Measurements from ENCODE around the gene ABHD8.

ABHD8 gene

GRCh38 chr19:17266975-17267788, 36.0 kb downstream of the ABHD8 start, which contains the start of gene BABAM1:
Gene BABAM1, plus strand, starts transcription at chr19:17267443. Its CDS starts 1,364 bp downstream, at chr19:17268807.
- FAIRE-seq = peak; percentile 98
- DNase-seq (ENCODE audit: low spot score) = peak; percentile 98

- DNase-seq (ENCODE audit: low spot score) = no peak
- FAIRE-seq = no peak
Measured at GRCh38 chr19:17266589-17266974, 36.6 kb downstream of the ABHD8 start.

DNA sequence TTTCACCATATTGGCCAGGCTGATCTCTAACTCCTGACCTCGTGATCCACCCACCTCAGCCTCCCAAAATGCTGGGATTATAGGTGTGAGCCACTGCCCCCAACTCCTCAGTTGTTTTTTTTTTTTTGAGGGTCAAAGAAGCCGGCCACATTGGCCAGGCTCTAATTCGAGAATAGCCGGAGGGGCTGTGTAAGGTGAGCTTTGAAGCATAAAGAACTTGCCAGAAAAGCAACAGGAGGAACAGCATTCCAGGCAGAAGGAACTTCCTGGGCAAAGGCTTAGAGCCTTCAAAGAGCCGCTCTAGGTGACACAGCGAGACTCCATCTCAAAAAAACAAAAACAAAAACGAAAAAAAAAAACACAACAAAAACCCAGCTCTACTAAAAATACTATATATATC, 37.2 kb downstream of the ABHD8 start:
- no peak for DNase-seq (ENCODE audit: low spot score)
- no peak for FAIRE-seq

DNA sequence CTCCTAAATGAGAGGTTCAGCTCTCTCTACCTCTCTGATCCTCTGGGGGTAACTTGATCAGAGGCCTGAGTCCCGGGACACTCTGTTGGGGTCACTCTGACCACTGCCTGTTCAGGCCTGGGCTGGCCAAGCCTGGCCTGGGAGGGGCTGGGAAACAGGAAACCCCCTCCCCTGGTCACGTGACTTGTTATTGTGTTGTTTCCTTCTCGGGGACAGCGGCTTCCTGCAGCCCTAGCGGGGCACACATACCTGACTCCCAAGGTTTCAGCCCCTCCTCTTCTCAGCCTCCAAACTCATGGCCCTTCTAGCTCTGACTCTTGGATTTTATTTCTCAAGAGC, 38.6 kb downstream of the ABHD8 start, which contains the start of gene USHBP1:
Gene USHBP1, minus strand, starts transcription at position 105 of the 339 bp plus-strand sequence. CDS start 446 bp downstream, outside the sequence.
- FAIRE-seq (no peak), DNase-seq (ENCODE audit: low spot score) (no peak)

GRCh38 chr19:17263712-17264640, 39.2 kb downstream of the ABHD8 start:
- DNase-seq (ENCODE audit: low spot score) (no peak), FAIRE-seq (no peak)

GRCh38 chr19:17262557-17262956, 40.7 kb downstream of the ABHD8 start:
- FAIRE-seq = no peak
- no peak for DNase-seq (ENCODE audit: low spot score)

- DNase-seq (ENCODE audit: low spot score) (peak; percentile 68), FAIRE-seq (peak; percentile 37)
Measured at GRCh38 chr19:17260842-17261325, 42.3 kb downstream of the ABHD8 start.

DNA sequence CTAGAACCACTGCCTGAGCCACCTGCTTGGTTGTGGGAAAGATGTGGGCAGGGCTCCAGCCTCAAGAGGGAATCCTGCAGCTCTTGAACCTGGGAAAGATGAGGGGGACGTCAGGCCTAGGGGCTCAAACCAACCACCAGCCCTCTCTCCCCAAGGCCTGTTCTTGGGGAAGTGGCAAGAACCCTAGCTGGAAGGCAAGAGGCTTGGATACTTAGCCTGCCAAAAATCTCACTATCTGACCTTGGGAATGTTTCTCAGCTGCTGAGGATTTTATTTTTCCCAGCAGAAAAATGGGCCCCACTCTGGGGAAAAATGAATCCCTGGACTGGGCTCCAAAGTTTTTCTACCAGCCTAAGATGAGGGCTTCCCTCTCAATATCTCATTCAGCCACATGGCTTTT, 43.3 kb downstream of the ABHD8 start:
- no peak for DNase-seq (ENCODE audit: low spot score)
- no peak for FAIRE-seq

GRCh38 chr19:17259118-17259780, 44.0 kb downstream of the ABHD8 start:
- no peak for DNase-seq (ENCODE audit: low spot score)
- no peak for FAIRE-seq

- DNase-seq (ENCODE audit: low spot score) = no peak
- FAIRE-seq = no peak
Measured at GRCh38 chr19:17256130-17256529, 47.1 kb downstream of the ABHD8 start.

DNA sequence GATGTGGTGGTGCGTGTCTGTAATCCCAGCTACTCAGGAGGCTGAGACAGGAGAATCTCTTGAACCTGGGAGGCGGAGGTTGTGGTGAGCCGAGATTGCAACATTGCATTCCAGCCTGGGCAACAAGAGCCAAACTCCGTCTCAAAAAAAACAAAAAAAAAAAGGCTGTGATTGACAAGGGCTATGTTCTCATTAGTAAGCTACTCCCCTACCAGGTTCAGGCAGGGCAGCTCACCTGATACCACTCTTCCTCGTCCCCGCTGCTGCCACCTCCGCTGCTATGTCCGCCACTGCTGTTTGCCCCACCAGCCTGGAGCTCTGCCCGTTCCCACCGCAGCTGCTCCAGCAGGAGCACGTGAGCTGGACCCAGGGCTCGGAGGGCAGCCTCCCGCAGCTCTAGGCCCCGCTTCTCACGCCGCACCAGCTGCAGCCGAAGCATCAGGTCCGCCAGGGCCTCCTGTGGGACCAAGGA, 48.0 kb downstream of the ABHD8 start:
- DNase-seq (ENCODE audit: low spot score) (no peak), FAIRE-seq (no peak)

DNA sequence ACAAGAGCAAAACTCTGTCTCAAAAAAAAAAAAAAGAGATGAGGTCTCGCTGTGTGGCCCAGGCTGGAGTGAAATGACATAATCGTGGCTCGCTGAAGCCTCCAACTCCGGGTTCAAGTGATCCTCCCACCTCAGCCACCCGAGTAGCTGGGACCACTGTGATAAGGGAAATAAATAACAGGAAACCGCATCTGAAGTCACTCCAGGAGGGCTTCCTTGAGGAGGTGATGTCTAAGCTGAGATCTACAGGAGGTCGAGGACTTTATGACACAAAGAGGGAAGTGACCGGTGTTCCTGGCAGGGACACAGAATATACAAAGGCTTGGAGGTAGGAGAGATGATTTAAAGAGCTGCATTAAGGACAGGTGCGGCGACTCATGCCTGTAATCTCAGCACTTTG, 48.6 kb downstream of the ABHD8 start:
- no peak for DNase-seq (ENCODE audit: low spot score)
- no peak for FAIRE-seq

DNA sequence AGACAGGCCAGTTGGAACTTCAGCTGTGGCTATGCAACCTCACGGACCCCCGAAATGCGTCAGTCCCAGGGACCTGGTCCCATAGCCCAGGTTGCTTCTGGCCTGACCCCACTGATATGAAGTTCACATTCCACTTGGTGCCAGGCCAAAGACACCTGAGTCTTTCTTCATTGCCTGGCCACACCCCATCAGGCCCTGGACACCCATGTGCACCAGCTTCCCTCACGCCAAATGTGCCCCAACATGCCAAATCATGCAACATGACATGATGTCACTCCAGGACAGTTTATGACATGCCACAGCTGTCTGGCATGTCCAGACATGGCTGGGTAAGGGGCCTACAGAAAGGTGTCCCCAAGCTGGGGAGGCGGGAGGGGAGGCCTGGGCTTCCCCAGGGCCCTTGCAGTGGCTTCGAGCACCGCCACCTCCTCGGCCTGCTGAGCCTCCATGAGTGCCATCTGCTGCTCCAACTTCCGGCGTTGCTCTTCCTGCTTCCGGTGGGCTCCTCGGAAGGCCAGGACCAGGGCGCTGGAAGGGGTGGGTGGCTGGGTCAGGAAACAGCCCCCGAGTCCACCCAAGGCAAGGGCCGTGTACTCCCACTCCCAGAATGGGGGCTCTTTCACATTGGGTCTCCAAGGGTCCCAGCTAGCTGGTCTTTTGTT, 53.2 kb downstream of the ABHD8 start:
- DNase-seq (ENCODE audit: low spot score) = no peak
- no peak for FAIRE-seq

DNA sequence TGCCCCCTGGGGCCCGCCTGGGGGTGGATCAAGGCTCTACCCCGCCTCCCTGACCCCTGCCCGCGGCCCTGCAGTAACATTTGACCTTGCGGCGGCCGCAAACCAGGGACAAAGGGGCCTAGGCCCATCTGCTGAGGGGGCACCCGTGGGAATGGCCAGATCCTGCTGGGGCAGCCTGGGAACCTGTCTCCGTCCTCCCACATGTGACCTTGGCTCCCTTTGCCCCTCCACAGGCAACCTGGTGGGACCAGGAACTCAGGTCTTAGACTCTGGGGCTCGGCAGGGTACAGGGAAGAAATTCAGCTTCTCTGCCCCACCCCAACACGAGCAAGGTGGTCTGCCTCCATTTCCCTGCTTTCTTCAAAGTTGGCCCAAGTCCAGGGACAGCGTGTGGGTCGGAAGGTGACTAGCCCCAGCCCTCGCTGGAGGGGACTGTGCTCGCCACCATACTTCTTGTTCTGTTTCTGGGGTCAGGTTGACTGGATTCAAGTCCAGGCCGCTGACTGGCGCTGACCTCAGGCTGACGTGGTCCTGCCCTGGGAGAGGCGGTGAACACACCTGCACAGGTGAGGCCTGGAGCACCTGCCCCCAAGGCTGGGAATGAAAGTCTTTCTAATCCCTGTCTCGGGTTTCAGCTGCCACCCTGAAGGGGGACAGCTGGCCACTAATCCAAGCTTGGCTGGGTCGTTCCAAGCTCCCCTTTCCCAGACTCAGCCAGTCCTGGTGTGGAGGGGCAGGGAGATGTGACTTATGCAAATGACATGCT, 55.0 kb downstream of the ABHD8 start:
- FAIRE-seq = no peak
- DNase-seq (ENCODE audit: low spot score) = no peak

DNA sequence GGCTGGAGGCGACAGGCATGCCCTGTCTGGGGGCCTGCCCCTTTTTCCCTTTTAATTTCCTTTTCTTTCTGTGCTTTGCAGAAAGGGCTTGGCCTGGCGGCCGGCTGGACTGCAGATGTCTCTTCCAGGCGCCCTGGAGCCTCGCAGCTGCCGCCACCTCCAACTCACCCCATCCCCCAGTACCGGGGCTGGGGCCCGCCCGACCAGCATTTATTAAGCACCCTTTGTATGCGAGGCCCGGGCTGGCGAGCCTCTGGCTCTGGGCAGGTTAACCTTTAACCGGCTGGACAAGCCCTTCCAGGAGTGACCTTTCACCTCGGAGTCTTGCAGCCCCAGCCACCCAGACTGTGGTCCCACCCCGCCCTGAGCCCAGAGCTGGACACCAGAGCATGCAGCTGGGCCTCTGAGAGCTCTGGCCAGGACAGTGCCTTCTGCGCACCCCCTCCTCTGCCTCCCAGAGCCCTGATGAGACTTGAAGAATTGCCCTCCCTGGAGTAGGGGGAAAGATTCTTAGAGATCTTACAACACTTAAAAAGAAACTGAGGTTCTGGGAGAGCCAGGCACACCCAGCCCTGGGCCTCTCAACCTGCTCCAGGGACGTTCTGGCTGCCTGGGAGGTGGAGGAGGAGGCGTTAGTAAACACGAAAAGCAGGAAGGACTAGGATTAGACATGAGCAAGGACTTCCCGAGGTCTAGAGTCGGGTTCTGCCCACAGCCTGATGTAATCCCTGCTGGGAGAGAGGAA, 56.4 kb downstream of the ABHD8 start:
- FAIRE-seq (no peak), DNase-seq (ENCODE audit: low spot score) (peak; percentile 20)

- FAIRE-seq (no peak), DNase-seq (ENCODE audit: low spot score) (no peak)
Measured at GRCh38 chr19:17245535-17245984, 57.7 kb downstream of the ABHD8 start, which contains the start of gene NR2F6. Gene NR2F6, minus strand, starts transcription at chr19:17245919. Its CDS starts 699 bp downstream, at chr19:17245220.

DNA sequence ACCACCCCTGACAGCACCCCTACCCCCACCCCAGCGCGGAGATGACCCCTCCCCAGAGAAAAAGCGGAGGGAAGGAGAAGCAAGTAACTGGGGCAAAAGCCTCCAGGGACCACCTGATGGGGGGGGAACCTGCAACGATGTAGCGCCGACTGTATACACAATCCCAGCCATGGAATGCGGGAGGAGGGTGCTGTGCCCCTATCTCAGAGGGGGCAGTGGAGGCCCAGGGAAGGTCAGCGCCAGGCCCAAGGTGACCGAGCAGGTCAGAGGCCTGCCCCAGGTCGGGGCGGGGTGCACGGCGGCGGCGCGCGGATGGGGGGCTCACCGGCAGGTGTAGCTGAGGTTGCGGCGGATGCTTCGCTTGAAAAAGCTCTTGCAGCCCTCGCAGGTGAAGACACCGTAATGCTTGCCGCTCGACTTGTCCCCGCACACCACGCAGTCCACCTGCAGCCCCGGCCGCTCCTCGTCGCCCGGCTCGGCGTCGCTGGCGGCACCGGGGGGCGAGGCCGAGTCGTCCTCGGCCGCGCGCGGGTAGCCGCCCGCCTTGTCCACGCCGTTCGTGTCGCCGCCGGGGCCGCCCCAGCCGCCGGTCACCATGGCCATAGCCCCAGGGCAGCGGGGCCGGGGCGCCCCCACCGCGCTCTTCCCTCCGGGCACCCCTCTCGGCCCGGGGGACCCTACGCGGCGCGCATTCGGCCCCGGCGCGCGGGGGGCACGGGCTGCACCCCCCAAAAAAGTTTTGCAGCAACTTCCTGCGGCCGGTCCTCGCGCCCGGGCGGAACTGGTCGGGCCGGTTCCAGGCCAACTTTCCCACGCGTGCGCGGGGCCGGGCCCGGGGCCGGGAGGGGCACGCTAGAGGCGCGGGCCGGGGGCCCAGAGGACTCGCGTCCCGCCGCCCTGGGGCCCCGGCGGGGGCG, 58.3 kb downstream of the ABHD8 start:
- no peak for FAIRE-seq
- DNase-seq (ENCODE audit: low spot score) = no peak
